Adrenal gland (tissue), 12 donors: ENCODE results near the gene VSIR. TPM values are rescaled to one million over a fixed set of nuclear protein-coding genes. Genes with fewer than 3 reads are reported as not detected.

Experiments used
- DNase-seq, 7 donors: peaks; one replicate each; pipeline ENCODE4 v3.0.0-alpha.2; 2019 to 2020
- H3K27ac ChIP-seq, 5 donors: fragments of 200-600 bp; sonication (generic) in 4 of 5; 1 replicate in 3 of 5; 2 replicates in 2 of 5; pipeline versions ENCODE4 v1.5.1 to v1.8.0; 2016 to 2020; ENCODE audit warnings: mild to moderate bottlenecking in 1 of 5
- H3K27me3 ChIP-seq: fragments of 200-600 bp; 2 replicates; pipeline ENCODE4 v1.8.0; 2021
- H3K36me3 ChIP-seq, 2 donors: fragments of 200-600 bp; replicated peaks in 1 of 2; 1 replicate in 1 of 2; 2 replicates in 1 of 2; pipeline versions ENCODE4 v1.5.1 to v1.8.0; 2018 to 2022
- H3K4me1 ChIP-seq, 2 donors: fragments of 200-600 bp; replicated peaks in 1 of 2; 1 replicate in 1 of 2; 2 replicates in 1 of 2; pipeline versions ENCODE4 v1.5.1 to v1.8.0; 2018 to 2021
- H3K4me3 ChIP-seq, 4 donors: fragments of 200-600 bp; sonication (generic) in 3 of 4; one replicate each; pipeline ENCODE4 v1.5.1; 2016 to 2018
- H3K9me3 ChIP-seq, 3 donors: fragments of 200-600 bp; sonication (generic) in 1 of 3; replicated peaks in 1 of 3; 1 replicate in 2 of 3; 2 replicates in 1 of 3; pipeline versions ENCODE4 v1.5.1 to v1.8.0; 2016 to 2021
- CTCF ChIP-seq, 6 experiments: fragments of 450-650 bp in 4 of 6; fragments of 200-600 bp in 2 of 6; sonication (generic) in 1 of 6; IDR thresholded peaks; 1 replicate in 5 of 6; 2 replicates in 1 of 6; pipeline versions ENCODE4 v1.5.1 to v1.8.0; 2016 to 2021; ENCODE audit warnings: antibody characterized with exemption in 6 of 6, mild to moderate bottlenecking in 2 of 6, moderate library complexity in 1 of 6
- POLR2A ChIP-seq, 2 donors: fragments of 450-650 bp; IDR thresholded peaks; one replicate each; pipeline ENCODE4 v1.6.1; 2017; ENCODE audit warnings: antibody characterized with exemption in 2 of 2, mild to moderate bottlenecking in 2 of 2, moderate library complexity in 1 of 2
- WGBS, 4 donors: extraction: QIAGEN DNeasy Blood & Tissue Kit in 2 of 4; methylation state at CpG; one replicate each; pipeline versions ENCODE4 v1.1.5 to v1.1.7; 2013 to 2017; 5-methylcytosine and 5-hydroxymethylcytosine counted together
- intact Hi-C, 2 donors: fragments of 100-400 bp; cut with DNase I; formaldehyde crosslinking; loops; one replicate each; pipeline versions ENCODE4 v1.14.1 to v1.15.0; 2022 to 2023
- polyA plus RNA-seq, 3 donors: library from polyadenylated mRNA; stranded (reverse); fragments of 200-250 nt in 2 of 3; fragments of 350-450 nt in 1 of 3; fragmentation: Illumina TruSeq in 1 of 3; extraction: RNeasy Lipid Tissue Mini Kit (QIAGEN cat#74804) in 1 of 3; gene quantifications; one replicate each; pipeline ENCODE4 v1.2.3, GENCODE V29; 2013 to 2014
- total RNA-seq, 9 donors: library from RNA; depleted of rRNA in 4 of 9; stranded (reverse); fragments of >200 nt in 4 of 9; fragments of 120-200 nt in 1 of 9; fragmentation: NEBNext Ultra II Directional in 1 of 9; extraction: Animal tissue kit (Norgen Biotek cat#: 25700) in 1 of 9; gene quantifications; one replicate each; pipeline versions ENCODE4 v1.1.0 to v1.2.4, GENCODE V29; 2013 to 2023
- donor health status: healthy with polysubstance abuse.
- donor health status: Bipolar disorder and iron deficiency.
- donor health status: DM: yes; HTN: yes; CAD: no.
- donor health status: DM: no; HTN: no; CAD: no.
- donor health status: DM: no; HTN: no; CAD: no.
- donor health status: DM: yes; HTN: yes; CAD: no.

VSIR gene
- total and polyA plus RNA-seq, 12 donors, result 8.0 to 71.7 (median 35.4) TPM

- no peaks in the 10 kb centered on the region for H3K36me3 ChIP-seq
- intact Hi-C loops, result no loop called here
- no peaks in the 10 kb centered on the region for H3K9me3 ChIP-seq
- no peak overlapping the region for H3K27ac ChIP-seq
- peaks cover 3 to 17% of the 10 kb centered on the region in 2 donors for H3K4me1 ChIP-seq
- 60 to 82% (median 72%) methylated on average over 4 of the region's 4 CpGs for WGBS, 4 donors
- no peak for DNase-seq
- no peaks in the 10 kb centered on the region for H3K27me3 ChIP-seq
- no peak overlapping the region for H3K4me3 ChIP-seq
- no peak for TF ChIP-seq POLR2A (IDR thresholded peaks at IDR 0.05)
- no peak for TF ChIP-seq CTCF (IDR thresholded peaks at IDR 0.05)
Measured at GRCh38 chr10:71741029-71741428, 32.3 kb downstream of the VSIR start.

- peak in 6 of 7 donors; percentile 84 to 92 (median 86) for DNase-seq
- WGBS, 4 donors, result 28 to 42% (median 36%) methylated on average over 9 of the region's 9 CpGs
- H3K36me3 ChIP-seq, result no peaks in the 10 kb centered on the region
Measured at GRCh38 chr10:71740069-71740653, 33.2 kb downstream of the VSIR start.

DNA sequence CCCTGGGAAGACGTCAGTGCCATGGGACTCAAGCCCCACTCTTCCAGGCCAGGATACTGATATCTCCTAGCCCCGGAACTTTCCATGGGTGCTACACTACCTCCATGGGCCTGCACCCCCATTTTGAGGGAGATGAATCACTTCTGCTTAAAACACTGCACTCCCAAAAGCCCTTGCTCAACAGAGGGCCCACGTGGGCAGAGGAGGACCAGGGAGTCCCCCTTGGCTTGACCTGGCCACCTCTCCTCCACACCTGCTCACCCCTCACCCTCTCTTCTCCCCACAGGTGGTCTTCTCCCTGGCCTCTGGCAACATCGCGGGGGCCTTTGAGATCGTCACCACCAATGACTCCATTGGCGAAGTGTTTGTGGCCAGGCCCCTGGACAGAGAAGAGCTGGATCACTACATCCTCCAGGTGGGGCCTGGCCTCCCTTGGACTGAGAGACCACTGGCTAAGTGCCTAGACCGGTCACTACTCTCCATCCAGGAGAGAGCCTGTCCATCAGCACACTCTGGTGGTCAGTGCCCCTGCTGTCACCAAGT lies 33.9 kb downstream of the VSIR start:
- H3K36me3 ChIP-seq, result no peaks in the 10 kb centered on the region
- no peak for TF ChIP-seq POLR2A (IDR thresholded peaks at IDR 0.05)
- TF ChIP-seq CTCF (IDR thresholded peaks at IDR 0.05), result no peak
- no peak overlapping the region for H3K4me3 ChIP-seq
- no peaks in the 10 kb centered on the region for H3K27me3 ChIP-seq
- no peaks in the 10 kb centered on the region for H3K9me3 ChIP-seq
- intact Hi-C loops, result no loop called here
- peaks cover 3 to 15% of the 10 kb centered on the region in 2 donors for H3K4me1 ChIP-seq
- no peak for DNase-seq
- 87 to 92% (median 91%) methylated on average over 6 to 8 of the region's 8 CpGs for WGBS, 4 donors
- H3K27ac ChIP-seq, result no peak overlapping the region

More at GRCh38 chr10:71740069-71740653, 33.2 kb downstream of the VSIR start:
- H3K4me3 ChIP-seq, result no peak overlapping the region
- no peak for TF ChIP-seq POLR2A (IDR thresholded peaks at IDR 0.05)
- peak in 5 of 6 experiments; percentile 25 to 45 (median 33) for TF ChIP-seq CTCF (IDR thresholded peaks at IDR 0.05)
- H3K27ac ChIP-seq, result peak overlapping the region in 2 of 5 donors; percentile 26 to 41
- H3K27me3 ChIP-seq, result no peaks in the 10 kb centered on the region
- no peaks in the 10 kb centered on the region for H3K9me3 ChIP-seq
- intact Hi-C loops, result no loop called here
- H3K4me1 ChIP-seq, result peaks cover 3 to 15% of the 10 kb centered on the region in 2 donors

- intact Hi-C loops, result no loop called here
- H3K4me1 ChIP-seq, result peaks cover 3 to 15% of the 10 kb centered on the region in 2 donors
- no peak for TF ChIP-seq POLR2A (IDR thresholded peaks at IDR 0.05)
- TF ChIP-seq CTCF (IDR thresholded peaks at IDR 0.05), result no peak
- H3K36me3 ChIP-seq, result no peaks in the 10 kb centered on the region
- H3K27ac ChIP-seq, result peak overlapping the region in 1 of 5 donors; percentile 47
- DNase-seq, result no peak
- H3K9me3 ChIP-seq, result no peaks in the 10 kb centered on the region
- no peak overlapping the region for H3K4me3 ChIP-seq
- no peaks in the 10 kb centered on the region for H3K27me3 ChIP-seq
- 73 to 85% (median 80%) methylated on average over 3 of the region's 3 CpGs for WGBS, 4 donors
Measured at GRCh38 chr10:71737834-71738197, 35.5 kb downstream of the VSIR start.
